PC-9 (cell line): ENCODE results near the gene MKX.

ENCODE experiments used
- CTCF ChIP-seq: fragments of 200-600 bp; sonication (generic); conservative IDR thresholded peaks from 2 replicates; pipeline ENCODE4 v1.6.1; 2017; ENCODE audit warnings: mixed run types, antibody characterized with exemption, mild to moderate bottlenecking, moderate library complexity
- EZH2 ChIP-seq: fragments of 200-600 bp; sonication (generic); IDR thresholded peaks from 2 replicates; pipeline ENCODE4 v1.8.0; 2017; ENCODE audit warnings: antibody characterized with exemption, low read depth

GRCh38 chr10:27692663-27693062, 53.0 kb downstream of the MKX start:
- no peak for TF ChIP-seq CTCF
- no peak for TF ChIP-seq EZH2
